GM21737 (cell line): ENCODE measurements around the gene ARHGEF17.

Source experiments
- ATAC-seq: cut with Tn5 transposase; IDR thresholded peaks from one replicate; pipeline ENCODE4 v1.9.1; 2021; ENCODE audit warnings: mild to moderate bottlenecking, moderate library complexity; ENCODE audit not compliant: unreplicated experiment

The ARHGEF17 gene

GRCh38 chr11:73348838-73349237, 40.8 kb downstream of the ARHGEF17 start:
- no peak for ATAC-seq

- ATAC-seq = no peak
Observed at GRCh38 chr11:73349633-73350032, 41.6 kb downstream of the ARHGEF17 start.

GRCh38 chr11:73350908-73351636, 43.0 kb downstream of the ARHGEF17 start:
- no peak for ATAC-seq

- ATAC-seq = no peak
Observed at GRCh38 chr11:73353422-73353821, 45.3 kb downstream of the ARHGEF17 start.

GRCh38 chr11:73355109-73355508, 47.0 kb downstream of the ARHGEF17 start:
- ATAC-seq = no peak

- no peak for ATAC-seq
Observed at GRCh38 chr11:73356979-73357860, 49.1 kb downstream of the ARHGEF17 start.

DNA sequence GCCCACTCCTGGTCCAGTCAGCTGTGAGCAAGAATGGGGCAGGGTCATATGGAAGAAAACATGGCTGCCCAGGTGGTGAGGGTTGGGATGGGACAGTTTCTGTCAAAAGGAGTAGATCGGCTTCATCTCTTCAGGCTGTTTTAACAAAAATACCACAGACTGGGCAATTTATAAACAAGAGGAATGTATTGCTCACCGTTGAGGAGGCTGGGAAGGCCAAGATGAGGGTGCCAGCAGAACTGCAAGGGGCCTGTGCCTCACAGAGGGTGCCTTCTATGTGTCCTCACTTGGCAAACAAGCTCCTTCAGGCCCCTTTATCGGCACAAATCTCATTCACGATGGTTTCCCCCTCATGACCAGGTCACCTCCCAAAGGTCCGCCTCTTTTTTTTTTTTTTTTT, 50.0 kb downstream of the ARHGEF17 start:
- no peak for ATAC-seq

DNA sequence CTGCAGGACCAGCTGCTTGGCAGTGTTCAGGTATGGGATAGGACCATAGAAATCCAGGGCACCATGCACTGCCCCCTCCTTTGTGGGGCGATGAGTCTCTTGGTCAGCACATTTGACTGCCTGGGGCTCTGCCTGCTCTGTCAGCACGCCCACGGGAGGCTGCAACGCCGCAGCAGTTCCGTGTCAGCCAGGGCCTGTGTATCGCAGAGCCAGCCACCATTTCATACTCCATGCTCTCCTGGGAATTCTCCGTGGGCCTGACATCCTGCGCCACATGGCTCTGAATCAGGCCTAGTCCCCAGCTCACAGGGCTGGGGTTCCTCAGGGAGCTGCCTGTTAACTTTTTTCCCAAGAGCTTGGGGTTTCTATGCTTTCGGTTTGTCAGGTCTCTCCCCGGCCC, 51.3 kb downstream of the ARHGEF17 start:
- ATAC-seq = no peak

GRCh38 chr11:73359930-73360742, 52.1 kb downstream of the ARHGEF17 start:
- no peak for ATAC-seq

GRCh38 chr11:73360743-73361369, 52.8 kb downstream of the ARHGEF17 start:
- ATAC-seq = no peak

- ATAC-seq = no peak
Observed at GRCh38 chr11:73361953-73362776, 54.1 kb downstream of the ARHGEF17 start.

DNA sequence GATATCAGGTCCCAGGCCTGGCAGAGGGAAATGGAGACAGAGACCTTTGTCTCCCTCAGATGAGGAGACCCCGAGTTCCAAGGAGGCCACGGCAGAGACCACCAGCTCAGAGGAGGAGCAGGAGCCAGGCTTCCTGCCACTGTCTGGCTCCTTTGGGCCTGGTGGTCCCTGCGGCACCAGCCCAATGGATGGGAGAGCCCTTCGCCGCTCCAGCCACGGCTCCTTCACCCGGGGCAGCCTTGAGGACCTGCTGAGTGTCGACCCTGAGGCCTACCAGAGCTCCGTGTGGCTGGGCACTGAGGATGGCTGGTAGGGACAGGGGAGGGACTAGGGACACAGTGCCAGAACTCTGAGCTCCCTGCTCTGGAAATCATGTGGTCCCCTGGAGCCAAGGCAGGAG, 55.1 kb downstream of the ARHGEF17 start:
- no peak for ATAC-seq

GRCh38 chr11:73365352-73366264, 57.5 kb downstream of the ARHGEF17 start:
- ATAC-seq = no peak

DNA sequence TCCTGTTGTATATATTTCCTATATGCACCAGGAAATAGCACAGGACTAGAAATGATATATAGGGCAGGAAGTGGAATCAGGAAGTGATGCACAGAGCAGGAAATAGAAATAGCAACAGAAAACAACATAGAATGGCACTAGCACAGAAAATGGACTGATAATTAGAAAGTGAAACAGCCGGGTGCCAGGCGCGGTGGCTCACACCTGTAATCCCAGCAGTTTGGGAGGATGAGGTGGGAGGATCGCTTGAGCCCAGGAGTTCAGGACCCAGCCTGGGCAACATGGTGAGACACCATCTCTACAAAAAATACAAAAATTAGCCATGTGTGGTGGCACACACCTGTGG, 58.2 kb downstream of the ARHGEF17 start:
- no peak for ATAC-seq

DNA sequence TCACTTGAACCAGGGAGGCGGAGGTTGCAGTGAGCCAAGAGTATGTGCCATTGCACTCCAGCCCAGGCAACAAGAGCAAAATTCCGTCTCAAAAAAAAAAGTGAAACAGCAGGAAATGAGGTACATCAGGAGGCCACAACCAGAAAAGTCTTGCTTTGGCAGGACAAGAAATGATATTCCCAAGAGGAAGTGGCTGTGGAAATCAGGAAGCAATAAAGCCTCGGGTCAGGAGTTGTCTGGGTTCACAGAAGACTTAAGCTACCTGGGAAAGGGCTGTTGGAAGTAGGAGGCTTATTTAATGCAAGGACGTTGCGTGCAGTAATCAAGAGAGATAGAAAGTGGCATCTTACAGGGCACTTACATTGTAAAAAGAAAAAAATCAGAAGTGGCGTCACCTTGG, 58.9 kb downstream of the ARHGEF17 start:
- ATAC-seq = no peak

DNA sequence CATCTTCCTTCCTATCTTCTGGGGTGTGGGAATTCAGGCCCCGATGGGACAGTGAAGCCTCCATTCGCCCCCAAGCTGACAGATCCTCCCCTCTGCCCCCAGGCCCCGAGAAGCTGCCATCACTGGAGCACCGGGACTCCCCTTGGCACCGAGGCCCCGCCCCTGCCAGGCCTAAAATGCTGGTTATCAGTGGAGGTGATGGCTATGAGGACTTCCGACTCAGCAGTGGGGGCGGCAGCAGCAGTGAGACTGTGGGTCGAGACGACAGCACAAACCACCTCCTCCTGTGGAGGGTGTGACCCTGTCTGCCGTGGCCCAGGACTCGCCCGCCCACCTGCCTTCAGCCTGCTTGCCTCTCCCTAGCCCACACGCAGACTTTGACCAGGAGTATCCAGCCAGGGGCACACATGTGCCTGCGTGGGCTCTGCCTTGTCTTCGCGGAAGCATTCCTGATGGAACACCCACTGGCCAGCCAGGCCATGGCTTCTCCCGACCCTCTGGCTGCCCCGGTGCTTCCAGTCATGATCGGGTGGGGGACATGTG, 59.5 kb downstream of the ARHGEF17 start:
- no peak for ATAC-seq

DNA sequence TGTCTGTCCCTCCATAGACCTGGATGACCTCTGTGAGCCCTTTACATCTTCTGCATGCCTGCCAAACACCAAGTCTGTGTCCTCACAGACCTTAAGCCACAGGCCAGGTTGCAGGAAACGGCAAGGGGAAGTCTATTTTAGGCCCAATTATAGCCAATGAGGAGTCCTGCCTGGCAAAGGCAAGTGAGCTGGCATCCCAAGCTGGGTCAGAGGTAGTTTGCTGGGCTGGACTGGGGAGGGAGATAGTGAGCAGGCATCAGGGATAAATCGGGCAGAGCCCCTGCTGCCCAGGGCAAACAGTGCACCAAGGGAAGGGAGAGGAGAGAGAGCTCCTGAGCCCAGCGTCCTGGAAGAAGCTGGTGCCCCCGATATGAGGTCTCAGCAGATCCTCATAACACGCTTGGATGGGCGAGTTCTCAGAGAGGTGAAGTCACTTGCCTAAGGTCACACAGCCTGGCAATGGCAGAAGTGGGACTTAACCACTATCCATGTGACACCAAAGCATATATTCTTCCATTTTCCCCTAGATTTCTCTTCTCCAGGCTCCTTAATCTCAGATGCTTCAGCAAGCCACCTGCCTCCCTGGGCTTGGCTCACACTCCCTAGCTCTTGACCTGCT, 64.4 kb downstream of the ARHGEF17 start:
- ATAC-seq = no peak

- ATAC-seq = no peak
Observed at GRCh38 chr11:73374151-73374550, 66.1 kb downstream of the ARHGEF17 start.

DNA sequence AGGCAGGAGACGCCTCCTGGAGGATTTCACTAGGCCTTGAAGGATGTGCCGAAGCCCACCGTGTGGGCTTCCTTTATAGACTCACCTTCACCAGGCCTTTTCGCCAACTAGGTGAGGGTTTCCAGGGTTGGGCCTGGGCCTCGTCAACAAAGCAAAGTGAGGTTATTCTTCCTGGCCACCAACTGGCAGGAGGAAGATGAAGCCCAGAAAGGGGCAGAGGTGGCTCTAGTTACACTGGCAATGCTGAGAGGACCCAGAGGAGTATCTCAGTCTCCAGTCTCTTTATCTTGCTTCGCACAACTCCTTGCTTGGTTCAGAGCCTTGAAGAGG, 67.7 kb downstream of the ARHGEF17 start:
- ATAC-seq = no peak
